B cell (primary cell): ENCODE data around the gene SSTR4. TPM values are rescaled to one million over a fixed set of nuclear protein-coding genes. Genes with fewer than 3 reads are reported as not detected.

ENCODE experiments used
- ATAC-seq: fragments of 200-7000 bp; cut with Tn5 transposase; one replicate; pipeline ENCODE4 v1.10.0; 2021; ENCODE audit warnings: low read depth, mild to moderate bottlenecking, moderate number of reproducible peaks, moderate library complexity
- CTCF ChIA-PET: fragments of 350-600 bp; sonication (Branson Sonifier 250); formaldehyde crosslinking; loops from one replicate; lab custom pipeline; 2021; ENCODE audit warnings: antibody characterized with exemption, inconsistent platforms; lab: Charles Lee
- POLR2A ChIA-PET: fragments of 350-600 bp; sonication (Branson Sonifier 250); formaldehyde crosslinking; loops from one replicate; lab custom pipeline; 2021; ENCODE audit warnings: antibody characterized with exemption; lab: Charles Lee
- DNase-seq: peaks from one replicate; pipeline ENCODE4 v3.0.0; 2013
- H2AFZ ChIP-seq: 2 replicates; pipeline ENCODE4 v1.6.1; 2012; ENCODE audit warnings: mild to moderate bottlenecking, low read depth, low read length; ENCODE audit not compliant: insufficient read depth, poor library complexity, severe bottlenecking
- H3K27ac ChIP-seq, 2 donors: 1 replicate in 1 of 2; 2 replicates in 1 of 2; pipeline ENCODE4 v1.5.1; 2012 to 2013; ENCODE audit warnings: low read length in 2 of 2, mild to moderate bottlenecking in 2 of 2, moderate library complexity in 1 of 2
- H3K27me3 ChIP-seq, 4 experiments: fragments of 200-600 bp in 1 of 4; sonication (generic) in 1 of 4; replicated peaks in 1 of 4; 1 replicate in 2 of 4; 2 replicates in 2 of 4; pipeline versions ENCODE4 v1.6.1 to v1.7.0; 2013 to 2016; ENCODE audit warnings: low read length in 3 of 4, mild to moderate bottlenecking in 2 of 4, mixed read lengths in 1 of 4, moderate library complexity in 1 of 4; ENCODE audit not compliant: insufficient read depth in 4 of 4, control insufficient read depth in 3 of 4; ENCODE audit errors: control extremely low read depth in 1 of 4
- H3K36me3 ChIP-seq, 2 experiments: replicated peaks in 1 of 2; 1 replicate in 1 of 2; 2 replicates in 1 of 2; pipeline versions ENCODE4 v1.6.1 to v1.7.1; 2013; ENCODE audit warnings: low read length in 1 of 2; ENCODE audit not compliant: insufficient read depth in 2 of 2, control insufficient read depth in 1 of 2; ENCODE audit errors: control extremely low read depth in 1 of 2, extremely low read depth in 1 of 2
- H3K4me1 ChIP-seq, 2 donors: fragments of 200-600 bp in 1 of 2; sonication (generic) in 1 of 2; 1 replicate in 1 of 2; 2 replicates in 1 of 2; pipeline versions ENCODE4 v1.5.1 to v1.6.1; 2013 to 2017; ENCODE audit warnings: low read length in 2 of 2; ENCODE audit not compliant: control insufficient read depth in 2 of 2, insufficient read depth in 2 of 2
- H3K4me2 ChIP-seq: replicated peaks from 2 replicates; pipeline ENCODE3; 2012; ENCODE audit warnings: mild to moderate bottlenecking, low read depth, low read length; ENCODE audit not compliant: poor library complexity, severe bottlenecking
- H3K4me3 ChIP-seq, 5 experiments: fragments of 200-600 bp in 1 of 5; sonication (generic) in 1 of 5; 1 replicate in 3 of 5; 2 replicates in 2 of 5; pipeline versions ENCODE4 v1.5.1 to v1.7.0; 2011 to 2016; ENCODE audit warnings: low read length in 4 of 5, mild to moderate bottlenecking in 4 of 5, low read depth in 2 of 5, control low read depth in 1 of 5, moderate library complexity in 1 of 5; ENCODE audit not compliant: insufficient read depth in 1 of 5; ENCODE audit errors: control extremely low read depth in 1 of 5, extremely low read depth in 1 of 5
- H3K79me2 ChIP-seq: fragments of 200-600 bp; sonication (generic); one replicate; pipeline ENCODE4 v1.6.0; 2016; ENCODE audit warnings: low read length; ENCODE audit not compliant: control insufficient read depth, insufficient read depth
- H3K9ac ChIP-seq: fragments of 200-600 bp; sonication (generic); 2 replicates; pipeline ENCODE4 v1.6.1; 2017; ENCODE audit warnings: mild to moderate bottlenecking, low read length, moderate library complexity
- H3K9me3 ChIP-seq, 3 donors: one replicate each; pipeline versions ENCODE4 v1.6.1 to v1.7.1; 2013; ENCODE audit warnings: low read length in 2 of 3; ENCODE audit not compliant: control insufficient read depth in 2 of 3, insufficient read depth in 1 of 3; ENCODE audit errors: control extremely low read depth in 1 of 3
- H4K20me1 ChIP-seq: 2 replicates; pipeline ENCODE4 v1.6.0; 2012; ENCODE audit warnings: mild to moderate bottlenecking, low read length; ENCODE audit not compliant: insufficient read depth, control insufficient read depth, poor library complexity, severe bottlenecking
- H3K27ac Mint-ChIP-seq: one replicate; pipeline ENCODE4 v1.8.0; 2021; ENCODE audit warnings: mixed read lengths
- H3K27me3 Mint-ChIP-seq: one replicate; pipeline ENCODE4 v1.8.0; 2021; ENCODE audit warnings: mixed read lengths
- H3K4me1 Mint-ChIP-seq: one replicate; pipeline ENCODE4 v1.8.0; 2021; ENCODE audit warnings: mixed read lengths
- H3K4me3 Mint-ChIP-seq: one replicate; pipeline ENCODE4 v1.8.0; 2021; ENCODE audit warnings: mixed read lengths
- H3K9me3 Mint-ChIP-seq: one replicate; pipeline ENCODE4 v1.8.0; 2022; ENCODE audit warnings: mixed read lengths; ENCODE audit not compliant: insufficient read depth
- EZH2 ChIP-seq: IDR thresholded peaks from 2 replicates; pipeline ENCODE4 v1.6.1; 2012; ENCODE audit warnings: borderline replicate concordance, low read depth, mild to moderate bottlenecking, moderate library complexity, low read length; ENCODE audit not compliant: insufficient read depth, poor library complexity, severe bottlenecking
- WGBS: methylation state at CpG from one replicate; pipeline ENCODE4 v1.1.5; 2013; ENCODE audit warnings: missing lambda C conversion rate; ENCODE audit not compliant: insufficient coverage; 5-methylcytosine and 5-hydroxymethylcytosine counted together
- intact Hi-C: fragments of 100-400 bp; cut with micrococcal nuclease; formaldehyde crosslinking; loops from one replicate; pipeline ENCODE4 v1.10.0; 2022
- polyA plus RNA-seq: library from polyadenylated mRNA; depleted of rRNA; stranded (reverse); fragments of >200 nt; gene quantifications from 2 replicates; pipeline ENCODE4 v1.2.3, GENCODE V29; 2012
- total RNA-seq, 2 donors: library from RNA; stranded (reverse); fragments of 120-200 nt in 1 of 2; gene quantifications; 1 replicate in 1 of 2; 2 replicates in 1 of 2; pipeline versions ENCODE4 v1.2.3 to v1.2.4, GENCODE V29; 2013 to 2022
- TF ChIP-seq, protein P1 (sequence below): fragments of 200-600 bp; IDR thresholded peaks from one replicate; pipeline ENCODE4 v1.8.0; 2022; ENCODE audit warnings: antibody characterized with exemption, mild to moderate bottlenecking

The SSTR4 gene
- total and polyA plus RNA-seq, 2 donors (not counting 1 experiment from before 2014, with no cell fraction given), result not detected

DNA sequence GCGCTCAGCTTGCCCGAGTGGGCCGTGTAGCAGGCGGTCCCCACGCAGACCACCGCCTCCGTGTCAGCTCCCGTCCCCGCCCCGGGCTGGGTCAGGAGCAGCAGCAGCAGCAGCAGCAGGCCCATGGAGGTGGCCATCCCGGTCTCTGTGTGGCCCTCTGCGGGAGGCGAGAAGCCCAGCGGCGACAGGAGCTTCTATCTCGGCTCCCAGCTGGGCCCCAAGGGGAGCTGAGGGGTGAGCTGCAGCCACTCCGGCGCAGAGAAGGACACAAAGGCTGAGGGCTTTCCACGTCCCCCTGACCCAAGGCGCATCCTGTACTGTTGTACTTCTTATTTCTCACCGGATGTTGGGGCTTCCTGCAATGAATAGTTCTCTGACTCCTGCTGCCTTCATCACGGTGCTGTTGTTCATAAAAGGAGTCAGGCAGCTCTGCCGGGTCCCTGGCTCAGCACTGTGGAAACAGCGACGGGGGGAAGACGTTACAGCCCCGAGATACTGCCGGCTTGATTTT is 51.0 kb downstream of the SSTR4 start, which contains the start of gene CD93:
Gene CD93 (minus strand): TSS at position 269 of the 511 bp plus-strand sequence. CDS start 132 bp downstream, at position 137.
- POLR2A ChIA-PET, result no interaction called here
- intact Hi-C loops, result no loop called here
- CTCF ChIA-PET, result no interaction called here
- Histone ChIP-seq H3K9ac (no peak within 1 kb of the TSS), H3K79me2 (no peaks in the 10 kb centered on the region), H3K4me3 (peak within 1 kb of the TSS in 1 of 5 experiments; percentile 49), H3K9me3 (peaks cover 0 to 5% (median 0%) of the 10 kb centered on the region in 3 donors), H3K27me3 (peaks cover 0 to 2% (median 0%) of the 10 kb centered on the region in 4 experiments), H4K20me1 (no peaks in the 10 kb centered on the region), H3K4me2 (no peak within 1 kb of the TSS), H3K4me1 (peaks cover 0 to 8% of the 10 kb centered on the region in 2 donors), H3K27ac (no peak within 1 kb of the TSS), H3K36me3 (no peaks in the 10 kb centered on the region), H2AFZ (no peak within 1 kb of the TSS)
- Mint-ChIP-seq H3K27ac (no peak within 1 kb of the TSS), H3K4me3 (no peak within 1 kb of the TSS), H3K9me3 (no peaks in the 10 kb centered on the region), H3K27me3 (no peaks in the 10 kb centered on the region), H3K4me1 (no peaks in the 10 kb centered on the region)
- WGBS, result 25% methylated on average over 28 of the region's 28 CpGs
- DNase-seq, result no peak
- TF ChIP-seq, protein P1, sequence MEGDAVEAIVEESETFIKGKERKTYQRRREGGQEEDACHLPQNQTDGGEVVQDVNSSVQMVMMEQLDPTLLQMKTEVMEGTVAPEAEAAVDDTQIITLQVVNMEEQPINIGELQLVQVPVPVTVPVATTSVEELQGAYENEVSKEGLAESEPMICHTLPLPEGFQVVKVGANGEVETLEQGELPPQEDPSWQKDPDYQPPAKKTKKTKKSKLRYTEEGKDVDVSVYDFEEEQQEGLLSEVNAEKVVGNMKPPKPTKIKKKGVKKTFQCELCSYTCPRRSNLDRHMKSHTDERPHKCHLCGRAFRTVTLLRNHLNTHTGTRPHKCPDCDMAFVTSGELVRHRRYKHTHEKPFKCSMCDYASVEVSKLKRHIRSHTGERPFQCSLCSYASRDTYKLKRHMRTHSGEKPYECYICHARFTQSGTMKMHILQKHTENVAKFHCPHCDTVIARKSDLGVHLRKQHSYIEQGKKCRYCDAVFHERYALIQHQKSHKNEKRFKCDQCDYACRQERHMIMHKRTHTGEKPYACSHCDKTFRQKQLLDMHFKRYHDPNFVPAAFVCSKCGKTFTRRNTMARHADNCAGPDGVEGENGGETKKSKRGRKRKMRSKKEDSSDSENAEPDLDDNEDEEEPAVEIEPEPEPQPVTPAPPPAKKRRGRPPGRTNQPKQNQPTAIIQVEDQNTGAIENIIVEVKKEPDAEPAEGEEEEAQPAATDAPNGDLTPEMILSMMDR, result no peak
- TF ChIP-seq EZH2, result no peak
- no peak for ATAC-seq

GRCh38 chr20:23086931-23087411 is 51.9 kb downstream of the SSTR4 start:
- POLR2A ChIA-PET, result no interaction called here
- TF ChIP-seq EZH2, result no peak
- TF ChIP-seq, protein P1, result no peak
- WGBS, result 75% methylated on average over 14 of the region's 14 CpGs
- Histone ChIP-seq H3K9ac (no peak overlapping the region), H3K4me2 (no peak overlapping the region), H3K4me1 (peaks cover 0 to 8% of the 10 kb centered on the region in 2 donors), H3K4me3 (peak overlapping the region in 1 of 5 experiments; percentile 49), H3K27me3 (peaks cover 0 to 2% (median 0%) of the 10 kb centered on the region in 4 experiments), H4K20me1 (no peaks in the 10 kb centered on the region), H3K27ac (no peak overlapping the region), H2AFZ (no peak overlapping the region), H3K9me3 (peaks cover 0 to 5% (median 0%) of the 10 kb centered on the region in 3 donors), H3K79me2 (no peaks in the 10 kb centered on the region), H3K36me3 (no peaks in the 10 kb centered on the region)
- DNase-seq (no peak), ATAC-seq (no peak)
- CTCF ChIA-PET, result no interaction called here
- no peak overlapping the region for H3K4me3 Mint-ChIP-seq
- H3K9me3 Mint-ChIP-seq, result no peaks in the 10 kb centered on the region
- H3K4me1 Mint-ChIP-seq, result no peaks in the 10 kb centered on the region
- H3K27ac Mint-ChIP-seq, result no peak overlapping the region
- intact Hi-C loops, result no loop called here
- no peaks in the 10 kb centered on the region for H3K27me3 Mint-ChIP-seq
